Lower lobe of right lung (tissue), 2 donors: Measurements from ENCODE around the gene POLR2F. TPM values are rescaled to one million over a fixed set of nuclear protein-coding genes. Genes with fewer than 3 reads are reported as not detected.
A peak's percentile ranks its signal among the peaks of the same experiment; 100 is the strongest.

Experiments used
- ATAC-seq, 2 donors: fragments of 200-7000 bp; cut with Tn5 transposase; one replicate each; pipeline ENCODE4 v1.9.1; 2020 to 2022; ENCODE audit warnings: mild to moderate bottlenecking in 2 of 2, moderate library complexity in 2 of 2
- DNase-seq: peaks from one replicate; pipeline ENCODE4 v3.0.0-alpha.2; 2020
- H3K27ac ChIP-seq: fragments of 200-600 bp; one replicate; pipeline ENCODE4 v1.8.0; 2022
- H3K27me3 ChIP-seq: fragments of 200-600 bp; one replicate; pipeline ENCODE4 v1.8.0; 2022; ENCODE audit warnings: low read depth
- H3K36me3 ChIP-seq: fragments of 200-600 bp; one replicate; pipeline ENCODE4 v1.8.0; 2022; ENCODE audit warnings: mild to moderate bottlenecking
- H3K4me1 ChIP-seq: fragments of 200-600 bp; one replicate; pipeline ENCODE4 v1.8.0; 2022
- H3K4me3 ChIP-seq: fragments of 200-600 bp; one replicate; pipeline ENCODE4 v1.8.0; 2022; ENCODE audit warnings: mild to moderate bottlenecking
- H3K9me3 ChIP-seq: fragments of 200-600 bp; one replicate; pipeline ENCODE4 v1.8.0; 2022
- CTCF ChIP-seq: fragments of 200-600 bp; IDR thresholded peaks from one replicate; pipeline ENCODE4 v1.8.0; 2022; ENCODE audit warnings: antibody characterized with exemption, mild to moderate bottlenecking
- intact Hi-C: fragments of 100-400 bp; cut with DNase I; formaldehyde crosslinking; loops from one replicate; pipeline ENCODE4 v1.11.0; 2022
- microRNA-seq: library from miRNA; unstranded; fragments of <30 nt; microRNA quantifications from one replicate; pipeline ENCODE4 v1.2.0, GENCODE V29; 2020; ENCODE audit warnings: borderline number of aligned reads
- total RNA-seq: library from RNA; stranded (reverse); fragmentation: NEBNext Ultra II Directional; extraction: Animal tissue kit (Norgen Biotek cat#: 25700); gene quantifications from one replicate; pipeline ENCODE4 v1.2.1, GENCODE V29; 2021
- donor health status: DM: no; HTN: yes; CAD: no; lungs with severe emphysema.

Gene POLR2F
- total RNA-seq, 1 donor from 2014 or later: 60.3 TPM

GRCh38 chr22:38017939-38018885 is 64.7 kb downstream of the POLR2F start:
- H3K27ac ChIP-seq: no peak overlapping the region
- intact Hi-C loops: no loop called here
- peak in 1 of 2 donors; percentile 19 for ATAC-seq
- peaks cover 23% of the 10 kb centered on the region for H3K4me1 ChIP-seq
- H3K9me3 ChIP-seq: no peaks in the 10 kb centered on the region
- DNase-seq: no peak
- no peak overlapping the region for H3K4me3 ChIP-seq
- H3K36me3 ChIP-seq: no peaks in the 10 kb centered on the region
- no peaks in the 10 kb centered on the region for H3K27me3 ChIP-seq
- no peak for TF ChIP-seq CTCF

Small RNA genes within 50 kb of the gene (microRNA-seq; reads per million reads assigned to microRNA genes)
- gene MIR4534: not detected
- gene MIR6820: 1.5 reads per million

Other genes with a start within 250 kb of the POLR2F start
- 7.1 TPM for gene GCAT, start 145.8 kb upstream of the POLR2F start, total RNA-seq
- not detected for gene GALR3, start 130.3 kb upstream of the POLR2F start, total RNA-seq
- gene ANKRD54, start 109.4 kb upstream of the POLR2F start, total RNA-seq: 18.3 TPM
- 385 TPM for gene EIF3L, start 104.3 kb upstream of the POLR2F start, total RNA-seq
- gene MICALL1, start 47.4 kb upstream of the POLR2F start, total RNA-seq: 32.2 TPM
- gene C22orf23, start 98 bp upstream of the POLR2F start, total RNA-seq: 1.2 TPM
- not detected for gene SOX10, start 30.9 kb downstream of the POLR2F start, total RNA-seq
- gene PICK1, start 103.7 kb downstream of the POLR2F start, total RNA-seq: 35.4 TPM
- 0.24 TPM for gene SLC16A8, start 130.5 kb downstream of the POLR2F start, total RNA-seq
- gene BAIAP2L2, start 157.0 kb downstream of the POLR2F start, total RNA-seq: 0.44 TPM
- 60.8 TPM for gene PLA2G6, start 228.1 kb downstream of the POLR2F start, total RNA-seq
- gene MAFF, start 248.3 kb downstream of the POLR2F start, total RNA-seq: 41.3 TPM